Transverse colon (tissue), 3 donors: ENCODE measurements around the gene PUDP.

Experiments
- POLR2A ChIP-seq: fragments of 450-650 bp; IDR thresholded peaks from one replicate; pipeline ENCODE4 v1.6.1; 2016; ENCODE audit warnings: antibody characterized with exemption, mild to moderate bottlenecking, moderate library complexity
- TF ChIP-seq, protein P1 (sequence below), 5 experiments: fragments of 200-600 bp in 3 of 5; fragments of 450-650 bp in 2 of 5; sonication (generic) in 3 of 5; IDR thresholded peaks; 1 replicate in 2 of 5; 2 replicates in 3 of 5; pipeline ENCODE4 v1.5.1; 2016 to 2017; ENCODE audit warnings: antibody characterized with exemption in 5 of 5, inconsistent platforms in 3 of 5, mild to moderate bottlenecking in 2 of 5, moderate library complexity in 1 of 5

DNA sequence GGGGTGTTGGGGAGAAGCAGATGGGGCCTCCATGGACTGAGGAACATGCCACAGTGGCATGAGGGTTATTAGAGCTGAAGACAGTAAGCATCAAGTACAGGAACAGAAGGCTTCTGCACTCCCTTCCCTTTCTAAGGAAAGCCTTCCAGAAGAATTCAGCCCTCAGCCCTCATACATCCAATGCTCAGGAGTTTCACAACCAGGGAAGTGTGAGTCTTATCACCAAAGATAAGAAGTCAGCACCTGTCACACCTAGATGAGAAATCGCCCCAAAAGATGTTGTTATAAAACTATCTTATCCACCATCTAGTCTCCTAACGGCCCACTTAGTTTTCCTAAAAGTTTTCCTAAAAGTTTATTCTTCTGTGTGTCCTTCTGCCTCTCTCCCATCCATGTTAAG lies 78.4 kb downstream of the PUDP start:
- TF ChIP-seq, protein P1, sequence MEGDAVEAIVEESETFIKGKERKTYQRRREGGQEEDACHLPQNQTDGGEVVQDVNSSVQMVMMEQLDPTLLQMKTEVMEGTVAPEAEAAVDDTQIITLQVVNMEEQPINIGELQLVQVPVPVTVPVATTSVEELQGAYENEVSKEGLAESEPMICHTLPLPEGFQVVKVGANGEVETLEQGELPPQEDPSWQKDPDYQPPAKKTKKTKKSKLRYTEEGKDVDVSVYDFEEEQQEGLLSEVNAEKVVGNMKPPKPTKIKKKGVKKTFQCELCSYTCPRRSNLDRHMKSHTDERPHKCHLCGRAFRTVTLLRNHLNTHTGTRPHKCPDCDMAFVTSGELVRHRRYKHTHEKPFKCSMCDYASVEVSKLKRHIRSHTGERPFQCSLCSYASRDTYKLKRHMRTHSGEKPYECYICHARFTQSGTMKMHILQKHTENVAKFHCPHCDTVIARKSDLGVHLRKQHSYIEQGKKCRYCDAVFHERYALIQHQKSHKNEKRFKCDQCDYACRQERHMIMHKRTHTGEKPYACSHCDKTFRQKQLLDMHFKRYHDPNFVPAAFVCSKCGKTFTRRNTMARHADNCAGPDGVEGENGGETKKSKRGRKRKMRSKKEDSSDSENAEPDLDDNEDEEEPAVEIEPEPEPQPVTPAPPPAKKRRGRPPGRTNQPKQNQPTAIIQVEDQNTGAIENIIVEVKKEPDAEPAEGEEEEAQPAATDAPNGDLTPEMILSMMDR (IDR thresholded peaks at IDR 0.05) = no peak
- no peak for TF ChIP-seq POLR2A
